GM19193 (cell line): Measurements from ENCODE around the gene STK11.
A peak's percentile ranks its signal among the peaks of the same experiment; 100 is the strongest.

Experiments used
- POLR2A ChIP-seq: IDR thresholded peaks from 4 replicates; pipeline ENCODE4 v1.6.1; 2011; ENCODE audit not compliant: insufficient read depth, insufficient read length; ENCODE audit errors: extremely low read depth

Gene STK11

DNA sequence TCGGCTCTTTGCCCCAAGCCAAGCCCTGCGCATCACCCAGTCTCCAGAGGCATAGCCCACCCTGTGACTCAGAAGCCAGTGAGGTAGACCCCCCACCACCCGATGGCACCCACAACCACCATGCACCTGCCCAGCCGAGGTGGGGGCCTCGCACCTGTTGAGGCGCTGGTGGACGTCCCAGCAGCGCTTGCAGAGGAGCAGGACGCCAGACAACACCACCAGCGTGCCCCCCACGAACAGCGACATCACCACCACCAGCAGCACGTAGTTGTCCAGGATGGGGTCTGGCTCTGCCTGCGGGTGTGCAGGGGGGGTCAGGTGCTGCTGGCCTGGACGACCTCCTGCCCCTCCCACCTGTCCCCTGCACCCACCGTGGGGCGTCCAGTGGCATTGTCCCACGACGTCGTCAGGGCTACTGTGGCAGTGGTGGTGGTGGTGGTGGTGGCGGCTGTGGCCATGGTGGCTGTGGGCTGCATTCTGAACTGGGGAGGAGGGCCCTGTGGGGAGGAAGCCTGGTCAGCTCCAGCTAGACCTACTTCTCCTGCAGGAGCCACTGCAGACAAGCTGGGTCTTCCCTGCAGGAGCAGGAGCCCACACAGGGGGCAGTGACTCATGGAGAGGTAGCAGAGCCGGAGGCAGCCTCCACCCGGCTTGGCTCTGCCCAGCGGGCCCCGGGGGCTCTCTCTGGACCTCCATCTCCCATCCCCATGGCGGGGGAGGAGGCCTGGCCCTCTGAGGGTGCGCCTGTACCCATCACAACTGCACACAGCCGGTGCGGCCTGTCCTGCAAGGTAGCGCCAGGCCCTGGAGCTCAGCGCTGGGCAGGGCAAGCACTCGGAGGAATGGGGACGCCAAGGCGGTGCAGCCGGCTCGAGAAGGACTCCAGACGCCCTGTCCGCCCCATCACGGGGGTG, 30.3 kb downstream of the STK11 start:
- TF ChIP-seq POLR2A, result no peak

GRCh38 chr19:1236576-1236975, 31.0 kb downstream of the STK11 start:
- no peak for TF ChIP-seq POLR2A

- TF ChIP-seq POLR2A, result no peak
These were observed 31.6 kb downstream of the STK11 start for GRCh38 chr19:1237027-1237659.

DNA sequence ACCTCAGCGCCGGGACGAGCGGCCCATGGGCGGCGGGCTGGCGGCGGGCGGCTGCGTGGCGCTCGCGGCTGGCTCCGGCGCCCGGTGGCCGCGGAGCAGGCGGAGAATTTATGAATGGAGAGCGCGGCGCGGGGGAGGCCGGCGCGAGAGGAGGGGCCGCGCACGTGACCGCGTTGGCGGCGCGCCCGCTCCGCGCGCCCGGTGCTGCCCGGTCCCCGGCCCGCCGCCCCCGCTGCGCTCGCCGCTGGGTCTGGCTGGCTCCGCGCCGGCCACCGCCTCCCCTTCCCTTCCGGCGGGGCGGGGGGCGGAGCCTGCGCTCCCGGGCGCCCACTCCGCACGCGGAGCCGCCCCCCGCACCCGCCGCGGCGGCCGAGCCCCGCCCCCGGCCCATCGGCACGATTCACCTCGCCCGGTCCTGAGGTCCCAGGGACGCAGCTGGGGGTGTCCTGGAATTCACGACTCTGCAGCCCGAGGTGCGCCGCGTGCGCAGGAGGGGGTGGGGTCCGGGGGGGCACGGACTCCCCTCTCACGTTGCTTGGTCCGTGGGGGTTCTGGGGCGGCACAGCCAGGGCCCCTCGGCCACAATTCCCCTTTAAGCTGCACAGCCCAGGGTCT, 32.3 kb downstream of the STK11 start, which contains the start of gene CBARP:
CBARP (minus strand) TSS at position 252 of the 615 bp plus-strand sequence. CDS start 1,905 bp downstream, outside the sequence.
- no peak for TF ChIP-seq POLR2A

DNA sequence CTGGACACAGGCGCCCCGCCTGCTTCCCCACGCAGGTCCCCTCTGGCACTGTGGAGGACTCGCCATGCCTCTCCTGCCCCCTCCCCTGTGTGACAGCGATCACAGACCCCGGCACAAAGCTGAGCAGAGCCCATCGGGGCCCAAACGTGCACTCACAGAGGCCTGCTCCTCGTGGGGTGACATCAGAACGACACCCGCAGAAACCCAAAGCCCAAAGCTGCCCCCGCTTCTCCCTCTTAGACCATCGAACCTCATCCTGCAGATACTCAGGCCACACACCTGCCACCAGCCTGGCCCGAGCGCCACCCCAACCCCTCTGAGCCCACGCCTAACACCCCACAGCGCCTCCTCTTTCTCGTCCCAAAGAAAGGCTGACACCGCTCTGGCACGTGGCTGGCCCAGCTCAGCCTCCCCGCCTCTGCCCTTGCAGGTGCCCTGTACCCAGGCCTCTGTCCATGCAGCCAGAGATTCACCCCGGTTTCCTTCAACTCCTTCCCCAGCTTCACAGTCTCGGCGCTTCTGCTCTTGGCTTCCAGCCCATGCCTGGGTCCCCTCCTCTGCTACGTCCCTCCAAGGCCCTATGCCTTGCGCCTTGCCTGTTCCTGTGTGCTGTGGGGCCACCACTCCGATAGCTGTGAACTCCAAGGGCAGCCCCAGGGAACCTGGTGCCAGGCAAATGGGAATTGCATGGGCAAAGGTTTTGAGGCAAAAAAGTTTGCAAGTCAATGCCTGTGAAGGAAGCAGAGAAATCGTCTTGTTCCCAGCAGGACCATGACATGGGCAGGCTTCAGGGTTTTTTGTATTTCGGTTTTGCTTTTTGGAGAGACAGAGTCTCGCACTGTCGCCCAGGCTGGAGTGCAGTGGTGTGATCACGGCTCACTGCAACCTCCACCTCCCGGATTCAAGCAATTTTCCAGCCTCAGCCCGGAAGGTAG, 33.1 kb downstream of the STK11 start:
- TF ChIP-seq POLR2A, result no peak

DNA sequence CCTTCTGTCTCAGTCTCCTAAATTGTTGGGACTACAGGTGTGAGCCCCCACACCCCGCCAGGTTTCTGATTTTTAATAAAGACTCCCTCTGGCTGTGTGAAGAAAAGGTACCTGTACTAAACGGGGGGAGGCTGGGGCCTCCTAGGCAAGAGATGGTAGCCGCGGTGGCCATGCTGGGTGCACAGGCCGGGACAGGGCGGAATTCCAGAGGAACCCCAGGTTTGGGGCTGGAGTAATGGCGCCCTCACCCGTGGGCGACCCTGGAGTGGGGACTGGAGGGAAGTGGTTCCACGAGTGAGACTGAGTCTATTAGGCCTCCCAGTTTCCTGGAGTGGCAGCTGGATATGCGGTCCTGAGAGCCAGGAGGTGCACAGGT, 33.8 kb downstream of the STK11 start:
- TF ChIP-seq POLR2A, result no peak

DNA sequence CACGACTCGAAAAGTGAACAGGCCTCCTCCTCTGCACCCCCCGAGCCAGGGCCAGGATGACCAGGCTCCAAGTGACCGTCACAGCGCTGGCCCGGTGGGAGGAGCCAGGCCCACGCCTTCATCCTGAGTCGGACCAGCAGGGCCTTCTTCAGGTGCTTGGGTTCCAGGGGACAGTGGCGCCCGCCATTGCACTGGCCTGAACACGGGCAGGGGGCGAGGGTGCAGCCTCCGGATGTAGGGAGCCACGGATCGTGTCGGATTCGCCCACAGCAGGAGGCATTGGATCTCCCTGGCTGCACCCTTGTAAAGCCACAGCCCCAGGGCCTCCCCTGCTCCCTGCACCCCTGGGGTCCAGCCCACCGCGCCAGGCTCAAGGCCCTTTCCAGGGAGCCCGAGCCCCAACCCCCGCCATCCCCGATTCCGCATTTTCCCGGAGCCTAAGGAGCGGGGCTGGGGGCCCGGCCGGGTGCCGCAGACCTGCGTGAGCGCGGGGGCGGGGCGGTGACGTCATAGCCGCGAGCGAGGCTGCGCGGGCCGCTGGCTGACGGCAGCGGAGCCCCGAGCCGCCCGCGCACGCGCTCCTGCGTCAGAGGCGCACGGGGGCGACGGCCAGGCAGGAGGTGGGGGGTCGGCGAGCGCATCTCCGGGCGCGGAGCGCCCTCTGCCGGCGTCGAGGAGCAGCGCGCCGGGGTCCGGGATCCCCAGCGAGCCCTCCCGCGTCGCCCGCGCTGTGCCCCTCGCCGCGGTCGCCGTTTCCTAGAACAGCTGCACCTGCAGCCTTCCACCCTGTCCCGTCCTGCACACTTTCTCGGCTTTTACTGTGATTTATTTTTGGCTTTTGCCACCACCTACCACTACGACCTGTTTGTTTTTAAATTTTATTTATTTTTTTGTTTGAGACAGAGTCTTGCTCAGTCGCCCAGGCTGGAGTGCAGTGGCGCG, 34.5 kb downstream of the STK11 start:
- no peak for TF ChIP-seq POLR2A

- no peak for TF ChIP-seq POLR2A
These were observed 35.3 kb downstream of the STK11 start for GRCh38 chr19:1240925-1241324.

- peak; percentile 67 for TF ChIP-seq POLR2A
These were observed 36.0 kb downstream of the STK11 start, which contains the start of gene ATP5F1D for GRCh38 chr19:1241417-1242095. ATP5F1D (plus strand) TSS chr19:1241751; CDS start chr19:1241851, 100 bp downstream.

DNA sequence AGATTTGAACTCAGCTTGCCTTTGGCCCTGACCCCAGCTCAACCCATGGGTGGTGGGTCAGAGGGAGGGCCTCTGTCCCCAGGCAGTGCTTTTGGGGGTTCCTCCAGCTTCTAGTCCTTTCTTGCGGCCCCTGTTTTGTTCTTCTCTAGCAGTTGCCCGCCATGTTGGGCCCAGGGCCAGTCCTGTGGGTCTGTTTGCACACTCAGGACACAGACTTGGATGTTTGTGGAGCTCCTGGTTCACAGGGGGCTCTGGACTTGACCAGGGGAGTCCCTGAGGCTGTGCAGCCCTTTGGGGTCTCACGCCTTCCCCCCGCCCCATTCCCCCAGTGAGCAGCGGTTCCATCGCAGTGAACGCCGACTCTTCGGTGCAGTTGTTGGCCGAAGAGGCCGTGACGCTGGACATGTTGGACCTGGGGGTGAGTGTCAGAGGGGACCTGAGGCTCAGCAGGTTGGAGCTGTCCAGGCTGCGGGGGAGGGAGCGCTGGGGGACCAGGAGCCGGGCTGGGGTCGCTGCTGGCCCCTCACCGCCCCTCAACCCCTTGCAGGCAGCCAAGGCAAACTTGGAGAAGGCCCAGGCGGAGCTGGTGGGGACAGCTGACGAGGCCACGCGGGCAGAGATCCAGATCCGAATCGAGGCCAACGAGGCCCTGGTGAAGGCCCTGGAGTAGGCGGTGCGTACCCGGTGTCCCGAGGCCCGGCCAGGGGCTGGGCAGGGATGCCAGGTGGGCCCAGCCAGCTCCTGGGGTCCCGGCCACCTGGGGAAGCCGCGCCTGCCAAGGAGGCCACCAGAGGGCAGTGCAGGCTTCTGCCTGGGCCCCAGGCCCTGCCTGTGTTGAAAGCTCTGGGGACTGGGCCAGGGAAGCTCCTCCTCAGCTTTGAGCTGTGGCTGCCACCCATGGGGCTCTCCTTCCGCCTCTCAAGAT, 38.5 kb downstream of the STK11 start:
- TF ChIP-seq POLR2A, result no peak

- TF ChIP-seq POLR2A, result no peak
These were observed 39.3 kb downstream of the STK11 start for GRCh38 chr19:1244693-1245451.

DNA sequence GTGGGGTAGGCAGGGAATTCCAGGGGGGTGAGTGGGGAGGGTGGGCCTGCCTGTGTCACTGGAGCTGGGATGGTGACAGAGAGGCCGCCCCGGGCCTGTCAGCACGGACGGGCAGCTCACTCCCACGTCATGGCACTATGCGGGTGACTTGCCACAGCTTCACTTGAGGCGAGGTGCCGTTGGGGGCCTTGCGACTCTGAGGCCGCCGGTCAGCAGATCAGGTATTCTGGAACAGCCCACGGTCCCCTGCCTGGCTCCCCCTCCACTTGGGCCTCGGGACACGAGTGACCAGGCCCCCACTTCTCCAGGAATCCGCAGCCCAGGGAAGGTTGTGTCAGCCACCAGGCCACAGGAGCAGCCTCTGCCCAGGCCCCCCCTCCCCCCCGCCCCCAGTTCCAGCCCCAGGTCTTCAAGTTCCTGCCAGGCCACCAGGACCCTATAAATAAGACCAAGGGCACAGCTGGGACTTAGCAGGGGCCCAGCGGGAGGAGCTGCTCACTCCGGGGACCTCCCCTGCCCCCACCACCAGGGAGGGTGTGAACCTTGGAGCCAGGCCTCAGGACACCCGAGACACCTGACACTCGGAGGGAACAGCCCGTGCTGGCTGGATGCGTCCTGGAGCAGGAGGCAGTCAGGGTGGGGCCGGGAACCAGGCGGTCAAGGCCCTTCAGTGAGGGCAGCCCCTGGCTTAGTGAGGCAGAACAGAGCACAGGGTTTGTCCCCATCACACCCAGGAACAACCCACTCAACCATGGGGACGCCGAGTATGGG, 40.1 kb downstream of the STK11 start:
- no peak for TF ChIP-seq POLR2A
